Activated CD4-positive, alpha-beta T cell treated with anti-CD3 and anti-CD28 coated beads, Interleukin-2, amount 50 U/mL, for 4 hours (primary cell): ENCODE measurements around the gene NKX6-2.
"Not testable (repeated sequence)": the region's sequence is repeated elsewhere in the genome, so short reads cannot be mapped to it uniquely, and the experiment has no call there.

ENCODE experiments used
- DNase-seq, 2 experiments: peaks; one replicate each; pipeline ENCODE4 v3.0.0-alpha.2; 2020

Gene NKX6-2

DNA sequence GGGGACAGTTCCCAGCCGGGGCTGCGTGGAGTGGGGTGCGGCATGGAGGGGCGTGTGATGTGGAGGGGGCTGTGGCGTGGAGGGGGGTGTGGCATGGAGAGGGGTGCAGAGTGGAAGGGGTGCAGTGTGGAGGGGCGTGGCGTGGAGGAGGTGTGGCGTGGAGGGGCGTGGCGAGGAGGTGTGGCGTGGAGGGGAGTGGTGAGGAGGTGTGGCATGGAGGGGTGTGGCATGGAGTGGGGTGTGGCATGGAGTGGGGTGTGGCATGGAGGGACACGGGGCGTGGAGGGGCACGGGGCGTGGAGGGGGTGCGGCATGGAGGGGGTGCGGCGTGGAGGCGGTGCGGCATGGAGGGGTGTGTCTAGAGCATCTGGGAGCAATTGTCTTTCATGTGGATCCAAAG is 33.6 kb downstream of the NKX6-2 start:
- no peak for DNase-seq

DNA sequence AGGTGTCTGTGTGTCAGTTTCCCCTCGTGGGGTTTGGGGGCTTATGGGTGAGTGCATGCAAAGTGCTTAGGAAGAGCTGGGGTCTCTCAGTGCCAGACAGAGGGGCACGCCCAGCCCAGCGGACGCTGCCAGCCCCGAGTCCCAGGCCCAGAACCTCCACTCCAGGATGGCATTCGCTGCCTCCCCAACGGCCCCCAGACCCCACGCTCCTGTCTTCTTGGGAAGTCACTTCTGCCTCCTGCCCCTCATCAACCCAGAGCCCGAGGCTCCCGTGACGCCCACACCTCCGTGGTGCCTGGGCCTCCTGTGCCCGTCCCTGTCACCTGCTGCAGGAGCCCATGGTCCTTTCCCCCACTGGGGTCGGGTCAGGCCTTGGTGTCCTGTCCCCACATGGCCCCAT is 35.0 kb downstream of the NKX6-2 start:
- DNase-seq = no peak

DNA sequence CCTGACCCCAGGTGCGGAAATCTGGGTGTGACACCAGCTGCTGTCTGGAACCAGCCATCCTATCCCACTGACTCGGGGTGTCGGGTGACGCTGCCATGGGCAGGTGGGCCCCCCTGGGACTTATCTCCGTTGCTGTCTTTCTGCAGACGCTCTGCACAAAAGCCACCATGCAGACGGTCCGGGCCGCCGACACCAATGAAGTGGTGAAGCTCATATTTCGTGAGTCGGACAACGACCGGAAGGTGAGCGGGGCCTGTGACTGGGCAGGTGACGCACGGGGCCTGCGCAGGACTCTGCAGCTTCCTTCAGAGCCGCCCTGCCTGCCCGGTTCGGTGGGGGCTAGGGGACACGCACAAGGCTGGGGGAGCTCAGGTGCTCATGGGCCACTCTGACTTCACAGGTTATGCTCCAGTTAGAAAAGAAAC is 36.6 kb downstream of the NKX6-2 start:
- DNase-seq = no peak

DNA sequence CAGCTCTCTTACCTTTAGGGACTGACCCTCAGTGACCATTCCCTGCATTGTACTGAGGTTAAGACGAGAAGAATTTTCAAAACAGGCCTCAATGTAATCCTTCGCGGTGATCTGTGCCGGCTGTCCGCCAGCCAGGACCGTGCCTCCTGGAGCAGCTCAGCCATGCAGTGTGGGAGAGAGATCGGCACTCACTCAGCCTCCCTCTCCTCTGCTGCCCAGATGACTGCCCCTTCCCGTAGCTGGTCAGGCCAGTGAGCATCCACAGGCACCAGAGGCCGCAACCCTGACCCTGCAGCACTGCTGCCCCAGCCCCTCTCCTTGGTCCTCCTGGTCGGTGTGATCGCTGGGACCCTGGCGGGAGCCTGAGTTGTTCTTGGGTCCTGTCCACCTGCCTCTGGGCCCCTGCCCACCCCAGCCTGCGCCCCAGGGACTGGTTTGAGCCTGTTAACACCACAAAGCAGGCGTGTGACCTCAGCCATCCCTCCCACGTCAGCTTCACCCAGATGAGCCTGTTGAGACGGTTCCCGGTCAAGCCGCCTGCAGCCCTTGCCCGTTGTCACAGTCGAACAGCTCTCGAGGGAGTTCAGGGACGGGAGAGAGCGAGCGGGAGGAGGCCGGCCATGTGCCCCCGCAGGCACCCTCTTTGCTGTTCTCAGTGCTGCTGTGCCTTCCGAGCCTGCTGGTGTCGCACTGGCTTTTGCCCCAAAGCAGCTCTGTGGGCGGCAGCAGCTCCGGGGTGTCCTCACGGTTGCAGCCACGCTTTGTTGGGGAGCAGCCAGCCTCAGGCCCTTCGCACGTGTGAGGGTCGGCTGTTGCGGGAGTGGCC is 37.2 kb downstream of the NKX6-2 start:
- no peak for DNase-seq

DNA sequence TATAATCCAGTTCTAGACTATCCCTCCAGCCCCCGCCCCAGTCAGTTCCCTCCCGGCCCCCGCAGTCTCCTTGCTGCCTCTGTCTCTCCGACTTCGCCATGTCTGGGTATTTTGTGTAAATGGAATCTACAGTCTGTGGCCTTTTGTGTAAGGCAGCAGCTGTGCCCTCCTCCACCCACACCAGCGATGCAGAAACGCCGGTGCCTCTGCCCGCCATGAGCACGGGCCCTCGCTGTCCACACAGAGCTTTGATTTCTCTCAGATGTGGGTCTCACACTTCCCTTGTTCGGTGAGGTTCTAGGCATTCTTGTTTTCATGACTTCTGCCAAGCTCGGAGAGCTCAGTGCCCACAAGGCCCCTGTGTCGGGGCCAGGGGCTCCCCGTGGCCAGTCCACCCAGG is 37.8 kb downstream of the NKX6-2 start:
- DNase-seq = no peak

DNA sequence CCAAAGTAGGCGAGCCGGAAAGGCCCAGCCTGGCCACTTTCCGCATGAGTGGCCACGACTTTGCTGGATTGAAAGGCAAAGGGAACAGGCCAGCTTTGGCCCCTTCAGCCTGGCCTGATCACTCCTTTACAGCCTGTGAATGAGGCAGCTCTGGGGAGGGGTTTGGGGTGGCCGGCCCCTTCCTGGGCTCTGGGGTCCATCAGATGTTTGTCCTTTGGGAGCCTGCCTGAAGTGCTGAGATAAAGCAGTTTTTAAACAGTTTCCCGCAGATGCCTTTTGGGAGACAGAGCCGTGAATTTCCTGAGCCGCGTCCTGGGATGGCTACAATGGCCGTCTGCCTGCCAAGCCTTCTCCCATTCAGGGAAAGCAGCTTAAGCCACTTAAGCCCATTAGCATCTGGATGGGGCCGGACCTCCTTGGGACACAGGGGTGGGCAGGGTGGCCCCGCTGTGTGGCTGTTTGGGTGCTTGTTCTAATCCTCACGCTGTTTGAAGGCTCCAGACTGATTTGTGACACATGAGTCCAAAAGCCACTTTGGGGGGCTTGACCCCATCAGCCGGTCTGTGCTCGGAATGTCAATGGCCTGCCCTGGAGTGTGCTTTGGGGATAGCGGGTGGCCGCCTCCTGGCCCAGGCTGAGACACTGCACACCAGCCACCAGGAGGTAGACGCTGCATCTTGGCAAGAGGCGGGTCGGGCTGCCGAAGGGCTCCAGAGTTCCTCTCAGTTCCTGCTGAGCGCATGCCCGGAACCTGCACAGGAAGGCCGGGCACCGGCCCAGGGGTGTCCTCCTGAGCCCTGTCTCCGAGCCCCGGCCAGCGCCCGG is 38.9 kb downstream of the NKX6-2 start:
- DNase-seq = no peak

DNA sequence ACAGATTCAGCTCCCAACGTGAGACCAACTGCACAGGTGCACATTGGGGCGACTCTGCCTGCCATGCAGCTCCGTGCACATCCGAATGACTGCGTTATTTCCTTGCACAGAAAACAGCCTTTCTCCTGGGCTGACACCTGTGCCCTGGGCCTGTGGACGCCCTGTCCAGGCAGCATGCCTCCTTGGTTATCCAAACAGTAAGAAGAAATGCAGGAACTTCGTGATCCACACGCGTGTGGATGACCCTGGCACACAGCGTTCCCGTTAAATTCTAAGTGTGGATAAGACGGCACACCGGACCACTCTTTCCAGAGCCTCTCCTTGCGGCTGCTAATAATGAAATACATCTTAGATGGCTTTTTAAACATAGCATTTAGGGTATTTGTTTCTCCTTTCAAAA is 39.6 kb downstream of the NKX6-2 start:
- DNase-seq = no peak

DNA sequence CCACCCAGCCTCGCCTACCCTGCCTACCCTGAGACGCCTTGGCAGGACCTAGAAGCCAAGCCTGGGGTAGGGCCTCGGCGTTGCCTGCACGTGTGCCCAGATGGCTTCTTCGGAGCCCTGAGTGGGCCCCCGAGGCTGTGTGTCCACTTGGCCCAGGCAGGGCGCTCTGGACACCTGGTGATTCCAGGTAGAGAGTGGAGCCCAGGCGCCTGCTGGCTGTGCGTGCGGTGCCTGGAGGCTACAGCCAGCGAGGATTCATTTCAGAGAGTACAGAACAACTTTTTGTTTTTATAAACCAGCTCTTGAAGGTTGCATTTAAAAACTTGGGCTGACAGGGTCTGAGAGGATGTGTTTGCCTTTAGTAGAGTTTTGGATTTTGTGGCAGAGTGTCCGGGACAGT is 40.0 kb downstream of the NKX6-2 start:
- no peak for DNase-seq

DNA sequence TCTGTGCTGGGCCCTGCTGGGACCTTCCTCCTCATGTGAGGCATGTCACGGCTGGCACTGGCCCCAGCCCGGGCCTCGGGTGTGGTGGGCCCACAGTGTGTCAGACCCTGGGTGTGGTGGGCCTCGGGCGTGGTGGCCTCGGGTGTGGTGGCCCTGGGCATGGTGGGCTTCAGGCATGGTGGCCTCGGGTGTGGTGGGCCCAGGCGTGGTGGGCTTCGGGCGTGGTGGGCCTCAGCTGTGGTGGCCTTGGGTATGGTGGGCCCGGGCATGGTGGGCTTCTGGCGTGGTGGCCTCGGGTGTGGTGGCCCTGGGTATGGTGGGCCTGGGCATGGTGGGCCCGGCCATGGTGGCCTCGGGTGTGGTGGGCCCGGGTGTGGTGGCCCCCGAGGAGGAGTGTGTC is 40.4 kb downstream of the NKX6-2 start:
- DNase-seq = no peak

DNA sequence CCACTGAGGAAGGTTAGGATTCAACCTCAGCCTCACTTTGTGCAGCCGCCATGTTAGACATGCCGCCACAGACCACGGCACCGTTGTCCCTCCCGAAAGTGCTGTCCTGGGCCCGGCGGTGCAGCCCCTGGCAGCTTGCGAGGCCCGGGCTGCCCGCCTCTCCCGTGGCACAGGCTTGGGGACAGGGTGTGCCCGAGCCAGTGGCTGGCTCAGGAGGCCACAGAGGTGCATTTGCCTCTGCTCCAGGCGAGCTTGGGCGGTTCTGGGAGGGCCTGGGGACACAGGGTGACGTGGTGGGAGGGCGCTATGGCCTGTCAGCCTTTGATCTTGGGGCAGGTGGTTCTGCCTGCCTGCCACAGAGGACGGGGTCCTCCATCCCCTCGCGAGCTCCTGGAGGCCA is 41.1 kb downstream of the NKX6-2 start:
- no peak for DNase-seq

DNA sequence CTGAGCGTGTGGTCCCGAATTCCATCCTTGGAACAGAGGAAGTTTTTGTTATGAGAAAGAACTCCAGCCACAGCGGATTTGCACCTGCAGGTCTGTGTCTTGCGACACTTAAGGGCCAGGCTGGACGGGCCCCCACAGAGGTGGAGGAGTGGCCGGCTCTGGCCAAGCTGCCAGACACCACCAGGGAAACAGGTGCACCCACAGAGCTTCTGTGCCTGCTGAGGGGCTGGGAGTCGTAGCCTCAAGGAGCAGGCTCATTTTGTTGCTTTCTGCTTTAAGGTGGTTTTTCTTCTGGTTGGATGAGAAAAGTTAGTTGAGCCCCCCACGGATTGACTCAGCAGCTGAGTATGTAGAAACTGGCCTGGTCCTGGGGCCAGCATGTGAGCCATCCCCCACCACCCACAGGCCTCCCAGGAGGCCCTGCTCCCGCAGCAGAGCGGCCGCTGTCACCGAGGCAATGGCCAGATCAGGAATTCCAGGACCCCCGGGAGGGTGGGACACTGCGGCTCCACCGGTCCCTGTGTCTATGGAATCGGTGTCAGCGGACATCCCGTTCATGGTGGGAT is 41.9 kb downstream of the NKX6-2 start:
- DNase-seq = no peak

DNA sequence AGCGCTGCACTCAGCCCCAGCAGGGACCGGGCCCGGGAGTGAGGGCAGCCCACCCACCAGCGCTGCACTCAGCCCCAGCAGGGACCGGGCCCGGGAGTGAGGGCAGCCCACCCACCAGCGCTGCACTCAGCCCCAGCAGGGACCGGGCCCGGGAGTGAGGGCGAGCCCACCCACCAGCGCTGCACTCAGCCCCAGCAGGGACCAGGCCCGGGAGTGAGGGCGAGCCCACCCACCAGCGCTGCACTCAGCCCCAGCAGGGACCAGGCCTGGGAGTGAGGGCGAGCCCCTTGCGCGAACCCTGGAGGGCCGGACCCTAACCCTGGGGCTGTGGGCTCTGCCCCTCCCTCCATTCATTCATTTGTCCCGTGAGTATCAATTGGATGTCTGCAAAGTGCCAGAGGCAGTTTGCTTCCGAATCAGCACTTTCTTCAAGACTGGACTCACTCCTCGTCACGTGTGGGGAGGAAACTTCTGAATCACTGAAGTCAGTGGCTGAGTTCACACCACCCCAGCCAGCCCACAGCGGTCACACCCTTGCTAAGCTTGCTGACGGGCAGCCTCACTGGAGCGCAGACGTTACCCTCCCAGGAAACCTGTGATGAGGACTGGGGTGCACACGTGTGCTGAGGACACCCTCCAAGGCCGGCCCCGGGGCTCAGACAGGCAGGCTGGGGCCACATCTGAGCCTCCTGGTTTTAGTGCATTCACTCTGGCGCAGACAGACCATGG is 42.6 kb downstream of the NKX6-2 start:
- not testable (repeated sequence) for DNase-seq

DNA sequence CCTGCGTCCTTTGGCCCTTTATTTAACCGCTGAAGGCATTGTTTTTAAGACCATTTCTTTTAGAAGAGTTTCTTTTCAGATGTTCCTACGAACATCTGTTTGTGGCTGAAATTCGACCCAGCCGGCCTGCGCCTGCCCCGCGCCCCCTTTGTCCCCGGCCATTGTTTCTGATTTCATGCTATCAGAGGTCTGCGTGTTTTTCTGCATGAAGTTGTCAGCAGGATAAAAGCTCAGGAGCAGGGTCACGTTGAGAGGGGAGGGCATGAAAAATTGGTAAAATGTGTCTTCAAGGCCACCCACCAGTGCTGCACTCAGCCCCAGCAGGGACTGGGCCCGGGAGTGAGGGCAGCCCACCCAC is 43.1 kb downstream of the NKX6-2 start:
- no peak for DNase-seq

DNA sequence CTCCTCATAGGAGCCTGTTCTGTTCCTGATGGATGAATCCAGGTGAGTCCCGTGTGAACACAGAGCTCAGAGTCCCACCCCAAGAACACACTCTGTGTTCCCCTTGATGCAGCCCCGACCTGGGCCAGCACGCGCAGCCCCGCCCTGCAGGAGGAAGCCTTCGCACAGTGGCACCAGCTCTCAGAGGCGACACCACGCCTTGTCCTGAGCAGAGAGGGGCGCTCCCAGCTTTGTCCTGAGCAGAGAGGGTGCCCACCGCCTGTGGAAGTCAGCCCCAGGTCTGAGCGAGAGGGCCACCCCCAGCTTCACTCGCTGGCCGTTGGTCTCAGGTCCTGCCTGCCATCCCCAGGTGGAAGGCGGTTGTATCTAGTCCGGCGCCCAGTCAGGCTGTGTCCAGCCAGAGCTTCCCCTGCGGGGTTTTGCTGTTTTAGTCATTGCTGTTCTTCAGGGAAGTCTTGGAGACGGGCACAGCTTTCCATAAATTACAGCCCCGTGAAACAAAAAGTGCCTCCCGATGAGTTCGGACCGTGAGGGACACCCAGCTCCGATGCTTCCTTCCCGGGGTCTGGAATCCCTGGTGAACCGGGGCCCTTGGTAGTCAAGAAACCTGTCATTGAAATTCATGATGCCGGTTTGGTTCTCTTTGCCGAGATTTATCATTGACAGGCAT is 43.6 kb downstream of the NKX6-2 start:
- DNase-seq = no peak

DNA sequence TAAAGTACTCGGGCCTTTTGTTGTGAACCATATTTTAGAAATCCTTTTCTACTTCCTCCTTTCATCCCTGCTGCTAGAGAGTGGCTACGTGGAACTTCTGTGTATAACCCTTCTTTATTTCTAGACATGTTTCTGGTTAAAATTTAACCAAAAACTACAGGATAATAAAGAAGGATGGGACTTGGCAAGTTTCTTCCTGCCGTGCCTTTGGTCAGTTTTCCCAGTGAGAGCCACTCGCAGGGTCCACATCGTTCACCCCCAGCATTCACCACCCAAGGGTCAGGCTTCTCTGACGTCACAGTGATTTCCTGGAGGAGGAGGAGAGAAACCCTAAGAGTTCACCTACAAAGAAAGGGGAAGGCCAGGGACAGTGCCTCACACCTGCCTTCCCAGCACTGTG is 45.4 kb downstream of the NKX6-2 start:
- no peak for DNase-seq

DNA sequence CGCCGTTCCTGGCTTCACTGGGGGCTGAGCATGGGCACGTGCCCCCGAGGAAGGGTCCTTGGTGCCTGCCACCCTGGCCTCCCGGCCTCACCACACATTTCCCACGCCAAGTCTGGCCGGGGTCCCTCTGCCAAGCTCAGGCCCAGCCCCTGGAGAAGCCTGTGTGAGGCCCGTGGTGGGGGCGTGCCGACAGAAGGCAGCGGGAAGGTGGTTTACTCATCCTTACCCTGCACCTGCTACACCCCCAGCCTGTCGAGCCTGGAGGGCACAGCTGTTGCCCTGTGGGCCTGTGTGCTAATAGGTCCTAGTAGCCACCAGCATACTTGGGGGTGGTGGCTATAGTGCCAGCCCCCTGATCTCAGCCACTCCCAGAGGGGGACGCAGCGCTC is 46.7 kb downstream of the NKX6-2 start:
- DNase-seq = no peak

DNA sequence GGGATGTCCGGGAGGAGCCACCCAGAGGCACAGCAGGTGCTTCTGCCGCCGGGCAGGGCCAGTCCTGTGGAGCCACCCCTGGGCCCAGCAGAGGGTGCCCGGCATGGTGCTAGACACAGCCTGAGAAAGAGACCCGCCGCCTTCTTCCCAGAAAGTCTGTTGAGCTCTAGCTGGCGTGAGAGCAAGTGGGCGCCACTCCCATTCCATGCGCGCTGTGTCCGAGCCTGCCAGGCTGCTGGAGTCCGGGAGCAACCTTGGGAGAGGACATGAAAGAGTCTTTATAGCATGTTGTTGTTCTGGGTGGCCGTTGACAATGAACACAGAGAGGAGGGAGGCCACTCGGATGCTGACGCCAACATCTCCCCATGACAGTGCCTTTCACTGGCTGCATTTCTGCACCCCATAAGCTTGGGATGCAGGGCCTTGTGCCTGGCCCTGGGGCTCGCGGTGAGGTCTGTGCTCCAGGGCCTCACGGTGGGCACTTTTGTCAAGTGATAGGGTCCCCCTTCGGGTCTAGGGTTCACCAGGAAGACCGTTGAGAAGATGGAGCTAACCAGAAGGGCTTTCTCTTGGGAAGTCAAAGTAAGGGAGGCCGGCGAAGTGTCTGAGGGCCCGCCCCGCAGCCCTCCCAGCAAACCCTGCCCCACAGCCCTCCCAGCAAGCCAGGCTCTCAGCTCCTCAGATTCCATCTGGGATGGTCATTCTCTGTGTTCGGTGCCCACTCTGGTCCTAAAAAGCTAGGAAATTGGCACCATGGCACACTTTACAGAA is 47.3 kb downstream of the NKX6-2 start:
- no peak for DNase-seq

DNA sequence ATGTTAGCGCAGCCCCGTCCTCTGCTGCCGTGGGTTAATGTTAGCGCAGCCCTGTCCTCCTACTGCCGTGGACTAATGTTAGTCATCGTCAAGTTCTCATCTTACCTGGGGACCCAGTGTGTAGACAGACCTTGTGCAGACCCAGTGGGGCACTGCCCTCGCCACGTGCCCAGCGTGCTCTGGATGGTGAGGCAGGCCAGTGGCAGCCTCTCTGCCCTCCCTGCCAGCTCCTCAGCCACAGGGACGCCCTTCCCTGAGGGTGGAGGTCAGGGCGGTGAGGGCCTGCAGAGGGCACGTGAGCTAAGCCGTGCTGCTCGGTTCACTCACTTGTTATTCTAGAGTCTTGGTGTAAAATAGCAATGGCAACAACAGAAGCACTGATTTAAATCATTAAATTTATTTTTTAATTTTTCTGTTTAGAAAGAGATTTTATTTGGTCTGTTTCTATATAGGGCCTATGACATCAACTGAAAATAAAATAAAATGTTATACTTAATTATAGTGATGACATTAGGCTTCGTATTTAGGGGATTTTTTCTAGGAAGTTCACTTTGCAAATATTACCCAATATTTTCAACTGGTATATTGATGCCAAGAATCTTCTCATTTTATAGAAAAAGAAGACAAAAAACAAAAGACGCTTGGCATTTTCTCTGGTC is 48.4 kb downstream of the NKX6-2 start:
- no peak for DNase-seq

DNA sequence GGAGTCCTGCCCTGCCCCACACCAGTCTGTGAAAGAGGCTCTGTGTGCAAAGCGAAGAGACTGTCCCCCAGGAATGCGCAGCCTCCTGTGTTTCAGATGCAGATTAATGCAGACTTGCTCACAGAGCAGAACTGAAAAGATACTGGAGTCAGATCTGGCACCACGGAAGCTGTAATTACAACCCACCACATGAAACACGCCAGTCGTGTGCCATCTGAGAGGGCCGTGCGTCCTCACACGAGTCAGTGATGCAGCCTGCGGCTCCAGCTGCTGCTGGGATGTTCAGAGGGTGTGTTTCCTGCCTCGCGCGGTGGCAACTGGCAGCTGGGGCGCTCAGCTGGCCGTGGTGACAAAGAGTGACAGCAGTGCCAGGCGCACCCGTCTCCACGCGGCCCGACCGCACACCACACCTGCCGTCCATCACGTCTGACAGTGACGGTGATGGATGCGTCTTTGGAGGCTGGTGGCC is 50.0 kb downstream of the NKX6-2 start:
- DNase-seq = no peak

DNA sequence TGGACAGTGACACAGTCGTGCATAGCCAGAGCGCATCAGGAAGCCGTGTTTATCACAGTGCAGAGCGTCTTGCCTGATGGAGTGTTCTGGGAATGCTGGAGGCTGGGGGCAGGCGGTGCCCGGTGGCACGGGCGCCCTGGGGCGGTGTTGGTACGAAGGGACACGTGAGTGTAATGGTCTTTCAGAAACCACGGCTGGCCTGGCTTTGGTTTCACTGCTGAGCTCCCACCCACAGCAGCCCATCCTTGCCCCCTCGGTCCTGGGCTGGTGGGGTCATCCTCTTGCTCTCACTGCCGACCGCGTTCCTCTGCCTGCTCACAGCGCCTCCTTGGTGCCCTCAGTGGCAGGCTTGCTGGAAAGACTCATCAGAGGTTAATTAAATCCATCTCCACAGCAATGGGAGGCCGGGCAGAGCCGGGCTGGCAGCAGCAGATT is 50.6 kb downstream of the NKX6-2 start:
- no peak for DNase-seq

DNA sequence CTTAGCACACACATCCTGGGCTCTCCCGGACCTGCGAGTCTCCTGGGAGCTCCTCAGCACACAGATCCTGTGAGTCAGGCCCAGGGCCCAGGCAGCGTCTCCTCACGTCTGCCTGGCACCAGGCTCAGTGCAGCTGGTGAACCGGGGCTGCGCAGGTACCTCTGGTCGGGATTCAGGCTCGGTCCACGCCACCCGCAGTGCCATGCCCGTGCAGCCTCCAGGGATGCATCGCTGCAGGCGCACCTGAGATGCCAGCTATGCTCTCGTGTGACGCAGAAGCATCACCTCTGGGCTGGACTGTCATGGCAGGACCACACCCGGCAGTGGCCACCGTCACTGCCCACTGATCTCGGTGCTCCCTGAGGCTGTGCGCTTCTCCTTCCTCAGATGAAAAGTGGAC is 52.0 kb downstream of the NKX6-2 start:
- DNase-seq = no peak
